IMR-90 (cell line): Measurements from ENCODE around the gene ZSCAN16. TPM values are rescaled to one million over a fixed set of nuclear protein-coding genes. Genes with fewer than 3 reads are reported as not detected.

Source experiments
- ATAC-seq: fragments of 200-7000 bp; cut with Tn5 transposase; 2 replicates; pipeline ENCODE4 v1.9.1; 2020; ENCODE audit warnings: low read depth, mild to moderate bottlenecking, moderate library complexity
- BruUV-seq: library from RNA; stranded (reverse); fragments of 400-500 nt; replicated peaks from 2 replicates; lab custom pipeline; 2021; lab: Mats Ljungman, UMichigan
- CTCF ChIA-PET: fragments of 300-600 bp; formaldehyde crosslinking; extraction: SDS; loops from one replicate; lab custom pipeline; 2021; ENCODE audit warnings: antibody characterized with exemption; lab: Yijun Ruan, JAX
- POLR2A ChIA-PET: fragments of 300-600 bp; sonication (Branson Sonifier 250); formaldehyde crosslinking; loops from one replicate; lab custom pipeline; 2022; ENCODE audit warnings: antibody characterized with exemption; ENCODE audit not compliant: unreplicated experiment; lab: Charles Lee
- DNase-seq: peaks from one replicate; pipeline ENCODE4 v3.0.0; 2013
- H2AFZ ChIP-seq: replicated peaks from 2 replicates; pipeline ENCODE3; 2013; ENCODE audit warnings: low read length, mild to moderate bottlenecking; ENCODE audit not compliant: poor library complexity
- H2AK5ac ChIP-seq: 2 replicates; pipeline ENCODE4 v1.6.1; 2013; ENCODE audit warnings: low read depth, low read length, inconsistent platforms
- H2AK9ac ChIP-seq: replicated peaks from 2 replicates; pipeline ENCODE3; 2013; ENCODE audit warnings: mild to moderate bottlenecking, low read depth, low read length, moderate library complexity; ENCODE audit not compliant: poor library complexity
- H2BK120ac ChIP-seq: 2 replicates; pipeline ENCODE4 v1.6.1; 2013; ENCODE audit warnings: low read depth, low read length, inconsistent platforms
- H2BK15ac ChIP-seq: 3 replicates; pipeline ENCODE4 v1.6.1; 2013; ENCODE audit warnings: low read depth, low read length, inconsistent platforms
- H2BK20ac ChIP-seq: 2 replicates; pipeline ENCODE4 v1.6.1; 2013; ENCODE audit warnings: low read depth, mild to moderate bottlenecking, inconsistent platforms, low read length, moderate library complexity
- H2BK5ac ChIP-seq: 2 replicates; pipeline ENCODE4 v1.6.1; 2013; ENCODE audit warnings: mild to moderate bottlenecking, low read depth, low read length, inconsistent platforms; ENCODE audit not compliant: poor library complexity, severe bottlenecking
- H3K14ac ChIP-seq: replicated peaks from 2 replicates; pipeline ENCODE4 v1.6.1; 2013; ENCODE audit warnings: low read depth, low read length, inconsistent platforms
- H3K18ac ChIP-seq: 2 replicates; pipeline ENCODE4 v1.6.1; 2013; ENCODE audit warnings: low read depth, low read length, control low read depth
- H3K23ac ChIP-seq: 2 replicates; pipeline ENCODE4 v1.6.1; 2013; ENCODE audit warnings: low read depth, low read length, inconsistent platforms
- H3K27ac ChIP-seq: 2 replicates; pipeline ENCODE4 v1.5.1; 2013; ENCODE audit warnings: mild to moderate bottlenecking, control low read depth, low read length; ENCODE audit not compliant: insufficient read depth
- H3K27me3 ChIP-seq: 2 replicates; pipeline ENCODE4 v1.6.1; 2013; ENCODE audit warnings: low read length; ENCODE audit not compliant: control insufficient read depth, insufficient read depth
- H3K36me3 ChIP-seq: 2 replicates; pipeline ENCODE4 v1.6.1; 2013; ENCODE audit warnings: low read length, mixed read lengths; ENCODE audit not compliant: control insufficient read depth, insufficient read depth
- H3K4ac ChIP-seq: 2 replicates; pipeline ENCODE4 v1.6.1; 2013; ENCODE audit warnings: low read depth, low read length, inconsistent platforms
- H3K4me1 ChIP-seq: 2 replicates; pipeline ENCODE4 v1.6.1; 2013; ENCODE audit warnings: low read length, mixed read lengths; ENCODE audit not compliant: control insufficient read depth, insufficient read depth
- H3K4me2 ChIP-seq: 2 replicates; pipeline ENCODE4 v1.6.1; 2013; ENCODE audit warnings: low read depth, mild to moderate bottlenecking, control low read depth, low read length, moderate library complexity
- H3K4me3 ChIP-seq: 2 replicates; pipeline ENCODE4 v1.5.1; 2013; ENCODE audit warnings: low read depth, mild to moderate bottlenecking, control low read depth, low read length, moderate library complexity; ENCODE audit not compliant: insufficient read depth
- H3K56ac ChIP-seq: 2 replicates; pipeline ENCODE4 v1.6.1; 2013; ENCODE audit warnings: low read length, inconsistent platforms; ENCODE audit not compliant: insufficient read depth; ENCODE audit errors: extremely low read depth
- H3K79me1 ChIP-seq, 2 experiments: 2 replicates each; pipeline ENCODE4 v1.6.1; 2013; ENCODE audit warnings: low read length in 2 of 2, inconsistent platforms in 1 of 2, low read depth in 1 of 2
- H3K9ac ChIP-seq: 2 replicates; pipeline ENCODE4 v1.6.1; 2013; ENCODE audit warnings: low read depth, low read length, control low read depth
- H3K9me1 ChIP-seq: 2 replicates; pipeline ENCODE4 v1.6.1; 2013; ENCODE audit warnings: low read length, inconsistent platforms; ENCODE audit not compliant: insufficient read depth
- H3K9me3 ChIP-seq: 2 replicates; pipeline ENCODE4 v1.6.1; 2013; ENCODE audit warnings: low read length; ENCODE audit not compliant: control insufficient read depth, insufficient read depth
- H4K20me1 ChIP-seq: 2 replicates; pipeline ENCODE4 v1.6.1; 2013; ENCODE audit warnings: low read length, inconsistent platforms; ENCODE audit not compliant: insufficient read depth
- H4K5ac ChIP-seq: 2 replicates; pipeline ENCODE4 v1.6.1; 2013; ENCODE audit warnings: mild to moderate bottlenecking, low read depth, low read length, control low read depth
- H4K8ac ChIP-seq, 2 experiments: 2 replicates each; pipeline ENCODE4 v1.6.1; 2013; ENCODE audit warnings: low read depth in 2 of 2, low read length in 2 of 2, control low read depth in 1 of 2, inconsistent platforms in 1 of 2
- H4K91ac ChIP-seq: 2 replicates; pipeline ENCODE4 v1.6.1; 2013; ENCODE audit warnings: low read depth, low read length, inconsistent platforms; ENCODE audit not compliant: insufficient read depth
- BHLHE40 ChIP-seq: fragments of 150-350 bp; IDR thresholded peaks from 2 replicates; pipeline ENCODE4 v1.6.1; 2016; ENCODE audit warnings: mild to moderate bottlenecking, low read depth, low read length
- CEBPB ChIP-seq: IDR thresholded peaks from 2 replicates; pipeline ENCODE4 v1.6.1; 2012; ENCODE audit warnings: low read depth, low read length, improper control_type of control experiment
- CHD1 ChIP-seq: IDR thresholded peaks from 2 replicates; pipeline ENCODE4 v1.6.1; 2012; ENCODE audit warnings: low read depth, low read length, improper control_type of control experiment
- FOS ChIP-seq: fragments of 150-350 bp; IDR thresholded peaks from 2 replicates; pipeline ENCODE4 v1.6.1; 2016; ENCODE audit warnings: low read depth, low read length
- MAFK ChIP-seq: IDR thresholded peaks from 2 replicates; pipeline ENCODE4 v1.6.1; 2012; ENCODE audit warnings: low read depth, low read length, improper control_type of control experiment
- MAZ ChIP-seq: IDR thresholded peaks from 2 replicates; pipeline ENCODE4 v1.6.1; 2012; ENCODE audit warnings: low read depth, mild to moderate bottlenecking, low read length, improper control_type of control experiment, moderate library complexity, borderline replicate concordance
- MXI1 ChIP-seq: IDR thresholded peaks from 2 replicates; pipeline ENCODE4 v1.6.1; 2012; ENCODE audit warnings: low read depth, mild to moderate bottlenecking, low read length, moderate library complexity, borderline replicate concordance
- NFE2L2 ChIP-seq: fragments of 150-350 bp; IDR thresholded peaks from 2 replicates; pipeline ENCODE4 v1.6.1; 2016; ENCODE audit warnings: low read depth, mild to moderate bottlenecking, low read length
- POLR2A ChIP-seq: IDR thresholded peaks from 2 replicates; pipeline ENCODE4 v1.6.1; 2012; ENCODE audit warnings: mild to moderate bottlenecking, low read depth, low read length
- RAD21 ChIP-seq: IDR thresholded peaks from 2 replicates; pipeline ENCODE4 v1.6.1; 2012; ENCODE audit warnings: low read length, improper control_type of control experiment
- RCOR1 ChIP-seq: IDR thresholded peaks from 2 replicates; pipeline ENCODE4 v1.6.1; 2012; ENCODE audit warnings: mild to moderate bottlenecking, low read length, improper control_type of control experiment; ENCODE audit not compliant: insufficient replicate concordance
- RFX5 ChIP-seq: IDR thresholded peaks from 2 replicates; pipeline ENCODE4 v1.8.0; 2012; ENCODE audit warnings: low read depth, mild to moderate bottlenecking, low read length, moderate library complexity
- SMC3 ChIP-seq: fragments of 150-350 bp; IDR thresholded peaks from 2 replicates; pipeline ENCODE4 v1.6.1; 2016; ENCODE audit warnings: low read depth, mild to moderate bottlenecking, antibody characterized with exemption, low read length, moderate library complexity
- WGBS, 2 experiments: methylation state at CpG; one replicate each; pipeline versions ENCODE4 v1.1.5 to v1.1.7; 2013; ENCODE audit warnings: missing lambda C conversion rate in 2 of 2; ENCODE audit not compliant: insufficient read length in 1 of 2; ENCODE audit errors: extremely low coverage in 2 of 2; 5-methylcytosine and 5-hydroxymethylcytosine counted together
- dilution Hi-C: fragments of 300-500 bp; cut with HindIII; formaldehyde crosslinking; loops from one replicate; pipeline ENCODE4 v1.14.3; 2018; ENCODE audit warnings: low sequenced_read_pairs; ENCODE audit not compliant: unreplicated experiment
- in situ Hi-C: fragments of 300-500 bp; cut with MboI; formaldehyde crosslinking; loops from 3 replicates; pipeline ENCODE4 v1.14.3; 2019; ENCODE audit warnings: low sequenced_read_pairs, inconsistent platforms, mixed read lengths
- intact Hi-C: fragments of 100-400 bp; cut with micrococcal nuclease; formaldehyde crosslinking; loops from 2 replicates; pipeline ENCODE4 v1.10.0; 2022
- polyA plus RNA-seq, 3 experiments: library from polyadenylated mRNA; depleted of rRNA; stranded (reverse); fragments of >200 nt; gene quantifications; 2 replicates each; pipeline ENCODE4 v1.2.3, GENCODE V29; 2012; ENCODE audit warnings: low replicate concordance in 1 of 3
- total RNA-seq: library from RNA; depleted of rRNA; stranded (reverse); fragments of >200 nt; gene quantifications from 2 replicates; pipeline ENCODE4 v1.2.3, GENCODE V29; 2012
- TF ChIP-seq, protein P1 (sequence below): conservative IDR thresholded peaks from 2 replicates; pipeline ENCODE4 v1.5.1; 2012; ENCODE audit warnings: mild to moderate bottlenecking, low read depth, low read length, improper control_type of control experiment
- TF ChIP-seq, protein P2 (sequence below): fragments of 150-350 bp; IDR thresholded peaks from 2 replicates; pipeline ENCODE4 v1.6.1; 2016; ENCODE audit warnings: low read depth, mild to moderate bottlenecking, low read length, moderate library complexity, borderline replicate concordance
- TF ChIP-seq, protein P3 (sequence below): fragments of 150-350 bp; IDR thresholded peaks from 2 replicates; pipeline ENCODE4 v1.6.1; 2017; ENCODE audit warnings: mild to moderate bottlenecking, antibody characterized with exemption, low read length, low read depth

ZSCAN16 gene
- total and polyA plus RNA-seq, 2 of the 4 experiments (the other 2 are of a cell fraction), result 1.8 to 3.0 TPM

DNA sequence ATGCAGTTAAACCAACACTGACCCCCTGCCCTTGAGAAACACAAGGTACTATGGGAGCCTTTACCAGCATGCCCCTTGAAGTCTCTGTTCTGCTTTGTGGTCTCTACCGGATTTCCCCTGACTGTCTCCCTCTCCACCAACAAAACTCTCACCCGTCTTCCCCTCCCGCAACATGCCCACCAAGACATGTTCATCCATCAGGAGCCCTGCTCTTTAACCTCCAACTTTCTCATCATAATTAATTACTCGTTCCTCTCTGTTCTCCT, 43.0 kb upstream of the ZSCAN16 start:
- H3K79me1 ChIP-seq, result 0 out of 4 replicates have a peak, but pooled peaks cover 0 to 3% of the 10 kb centered on the region in 2 experiments
- H3K18ac ChIP-seq, result no peak overlapping the region
- no peaks in the 10 kb centered on the region for H3K36me3 ChIP-seq
- ATAC-seq, result no peak
- peak overlapping the region; percentile 94 for H3K4me2 ChIP-seq
- 0% methylated on average over 3 of the region's 4 CpGs; no CpG with 5 or more reads in 1 of the 2 experiments for WGBS, 2 experiments
- H3K9me3 ChIP-seq, result no peaks in the 10 kb centered on the region
- in situ Hi-C loops, result no loop called here
- ChIA-PET POLR2A (no interaction called here), CTCF (no interaction called here)
- peak overlapping the region; percentile 75 for H3K4me3 ChIP-seq
- H4K8ac ChIP-seq, result peak overlapping the region; percentile 73 to 98
- no peak overlapping the region for H2BK15ac ChIP-seq
- peak overlapping the region; percentile 68 for H4K91ac ChIP-seq
- peak overlapping the region; percentile 83 for H3K27ac ChIP-seq
- peaks cover 2% of the 10 kb centered on the region; the same call in 1 of the 2 replicates for H3K4me1 ChIP-seq
- H3K23ac ChIP-seq, result peak overlapping the region; percentile 47; the same call in 1 of the 2 replicates
- no peaks in the 10 kb centered on the region for H3K27me3 ChIP-seq
- no peak for TF ChIP-seq FOS
- no peak for TF ChIP-seq RFX5
- no peak for TF ChIP-seq BHLHE40
- no peak for TF ChIP-seq NFE2L2
- TF ChIP-seq CEBPB, result no peak
- no peak for TF ChIP-seq SMC3
- no peak for TF ChIP-seq RCOR1
- TF ChIP-seq, protein P1, sequence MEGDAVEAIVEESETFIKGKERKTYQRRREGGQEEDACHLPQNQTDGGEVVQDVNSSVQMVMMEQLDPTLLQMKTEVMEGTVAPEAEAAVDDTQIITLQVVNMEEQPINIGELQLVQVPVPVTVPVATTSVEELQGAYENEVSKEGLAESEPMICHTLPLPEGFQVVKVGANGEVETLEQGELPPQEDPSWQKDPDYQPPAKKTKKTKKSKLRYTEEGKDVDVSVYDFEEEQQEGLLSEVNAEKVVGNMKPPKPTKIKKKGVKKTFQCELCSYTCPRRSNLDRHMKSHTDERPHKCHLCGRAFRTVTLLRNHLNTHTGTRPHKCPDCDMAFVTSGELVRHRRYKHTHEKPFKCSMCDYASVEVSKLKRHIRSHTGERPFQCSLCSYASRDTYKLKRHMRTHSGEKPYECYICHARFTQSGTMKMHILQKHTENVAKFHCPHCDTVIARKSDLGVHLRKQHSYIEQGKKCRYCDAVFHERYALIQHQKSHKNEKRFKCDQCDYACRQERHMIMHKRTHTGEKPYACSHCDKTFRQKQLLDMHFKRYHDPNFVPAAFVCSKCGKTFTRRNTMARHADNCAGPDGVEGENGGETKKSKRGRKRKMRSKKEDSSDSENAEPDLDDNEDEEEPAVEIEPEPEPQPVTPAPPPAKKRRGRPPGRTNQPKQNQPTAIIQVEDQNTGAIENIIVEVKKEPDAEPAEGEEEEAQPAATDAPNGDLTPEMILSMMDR, result no peak
- no peak for TF ChIP-seq MAFK
- TF ChIP-seq CHD1, result no peak
- TF ChIP-seq MAZ, result no peak
- TF ChIP-seq, protein P2, sequence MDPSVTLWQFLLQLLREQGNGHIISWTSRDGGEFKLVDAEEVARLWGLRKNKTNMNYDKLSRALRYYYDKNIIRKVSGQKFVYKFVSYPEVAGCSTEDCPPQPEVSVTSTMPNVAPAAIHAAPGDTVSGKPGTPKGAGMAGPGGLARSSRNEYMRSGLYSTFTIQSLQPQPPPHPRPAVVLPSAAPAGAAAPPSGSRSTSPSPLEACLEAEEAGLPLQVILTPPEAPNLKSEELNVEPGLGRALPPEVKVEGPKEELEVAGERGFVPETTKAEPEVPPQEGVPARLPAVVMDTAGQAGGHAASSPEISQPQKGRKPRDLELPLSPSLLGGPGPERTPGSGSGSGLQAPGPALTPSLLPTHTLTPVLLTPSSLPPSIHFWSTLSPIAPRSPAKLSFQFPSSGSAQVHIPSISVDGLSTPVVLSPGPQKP, result no peak
- TF ChIP-seq, protein P3, sequence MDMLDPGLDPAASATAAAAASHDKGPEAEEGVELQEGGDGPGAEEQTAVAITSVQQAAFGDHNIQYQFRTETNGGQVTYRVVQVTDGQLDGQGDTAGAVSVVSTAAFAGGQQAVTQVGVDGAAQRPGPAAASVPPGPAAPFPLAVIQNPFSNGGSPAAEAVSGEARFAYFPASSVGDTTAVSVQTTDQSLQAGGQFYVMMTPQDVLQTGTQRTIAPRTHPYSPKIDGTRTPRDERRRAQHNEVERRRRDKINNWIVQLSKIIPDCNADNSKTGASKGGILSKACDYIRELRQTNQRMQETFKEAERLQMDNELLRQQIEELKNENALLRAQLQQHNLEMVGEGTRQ, result no peak
- TF ChIP-seq RAD21, result no peak
- TF ChIP-seq POLR2A, result no peak
- no peak for TF ChIP-seq MXI1
- no peak overlapping the region for H2AK5ac ChIP-seq
- peak overlapping the region; percentile 83 for H4K5ac ChIP-seq
- H2BK5ac ChIP-seq, result peak overlapping the region; percentile 43
- intact Hi-C loops, result loop anchor here (5.0 kb wide), 2 partner anchors 131 to 256 kb away; partner anchors contain the start of gene ZSCAN31
- peak overlapping the region; percentile 98 for H2AFZ ChIP-seq
- BruUV-seq, result no TSS peak
- peak overlapping the region; percentile 75 for H3K9ac ChIP-seq
- 0 out of 2 replicates have a peak, but pooled peaks cover 7% of the 10 kb centered on the region for H3K9me1 ChIP-seq
- no peak overlapping the region for H2BK20ac ChIP-seq
- H2AK9ac ChIP-seq, result peak overlapping the region; percentile 81
- peak overlapping the region; percentile 38 for H3K14ac ChIP-seq
- no peak for DNase-seq
- H3K56ac ChIP-seq, result peak overlapping the region; percentile 57; the same call in 1 of the 2 replicates
- H4K20me1 ChIP-seq, result no peaks in the 10 kb centered on the region
- no peak overlapping the region for H2BK120ac ChIP-seq
- dilution Hi-C loops, result no loop called here
- H3K4ac ChIP-seq, result peak overlapping the region; percentile 78
